A549 (cell line): ENCODE measurements around the gene TRIM65.

Experiments
- BHLHE40 ChIP-seq: IDR thresholded peaks from 2 replicates; pipeline ENCODE4 v1.6.1; 2012; ENCODE audit warnings: low read depth, low read length, inconsistent platforms
- CTCF ChIP-seq: fragments of >200 bp; sonication (Bioruptor Twin); formaldehyde crosslinking; IDR thresholded peaks from 3 replicates; pipeline ENCODE4 v1.5.1; 2016
- EP300 ChIP-seq, 2 experiments: fragments of >200 bp; sonication (Bioruptor Twin); formaldehyde crosslinking; IDR thresholded peaks; 2 replicates in 1 of 2; 3 replicates in 1 of 2; pipeline ENCODE4 v1.6.1; 2016 to 2017
- MAFK ChIP-seq: fragments of 450-650 bp; IDR thresholded peaks from 2 replicates; pipeline ENCODE4 v1.6.1; 2014; ENCODE audit not compliant: partially characterized antibody
- MAZ ChIP-seq: fragments of 150-350 bp; IDR thresholded peaks from 2 replicates; pipeline ENCODE4 v1.6.1; 2014; ENCODE audit warnings: antibody characterized with exemption, low read depth, low read length, borderline replicate concordance
- NR3C1 ChIP-seq: fragments of >200 bp; sonication (Bioruptor Twin); formaldehyde crosslinking; IDR thresholded peaks from 3 replicates; pipeline ENCODE4 v1.6.1; 2017
- POLR2A ChIP-seq: IDR thresholded peaks from 2 replicates; pipeline ENCODE4 v1.6.1; 2012; ENCODE audit warnings: mild to moderate bottlenecking, low read length
- RFX5 ChIP-seq: fragments of 450-650 bp; IDR thresholded peaks from 2 replicates; pipeline ENCODE4 v1.7.1; 2014; ENCODE audit warnings: antibody characterized with exemption, mild to moderate bottlenecking, moderate library complexity
- SREBF2 ChIP-seq: fragments of 450-650 bp; IDR thresholded peaks from 2 replicates; pipeline ENCODE4 v1.6.1; 2014; ENCODE audit warnings: mild to moderate bottlenecking, moderate library complexity
- TP53 ChIP-seq: fragments of 250-450 bp; sonication (Bioruptor Pico); IDR thresholded peaks from 2 replicates; pipeline ENCODE4 v1.5.0; 2021; ENCODE audit warnings: mild to moderate bottlenecking, moderate library complexity

- TF ChIP-seq CTCF = no peak
- no peak for TF ChIP-seq RFX5
- TF ChIP-seq MAZ = no peak
- no peak for TF ChIP-seq MAFK
- TF ChIP-seq TP53 (CRISPR knock-in tag) = no peak
- TF ChIP-seq POLR2A = no peak
- TF ChIP-seq BHLHE40 = no peak
- TF ChIP-seq NR3C1 = no peak
- TF ChIP-seq SREBF2 = no peak
- no peak for TF ChIP-seq EP300 (IDR thresholded peaks at IDR 0.05)
Observed at GRCh38 chr17:75901727-75902126, 5.0 kb upstream of the TRIM65 start.
